H1 (cell line): Measurements from ENCODE around the gene CCNG2. TPM values are rescaled to one million over a fixed set of nuclear protein-coding genes. Genes with fewer than 3 reads are reported as not detected.

Experiments used
- ASH2L ChIP-seq: fragments of 200-600, 300-600 bp; sonication (generic); IDR thresholded peaks from one replicate; pipeline ENCODE4 v1.7.1; 2017; ENCODE audit warnings: low read length
- EGR1 ChIP-seq: IDR thresholded peaks from 2 replicates; pipeline ENCODE4 v1.6.1; 2011; ENCODE audit warnings: low read depth, low read length, borderline replicate concordance
- EP300 ChIP-seq, 2 experiments: IDR thresholded peaks; 1 replicate in 1 of 2; 2 replicates in 1 of 2; pipeline ENCODE4 v1.6.1; 2011 to 2012; ENCODE audit warnings: low read depth in 2 of 2, low read length in 2 of 2, mild to moderate bottlenecking in 2 of 2, borderline replicate concordance in 1 of 2, inconsistent platforms in 1 of 2, moderate library complexity in 1 of 2
- EZH2 ChIP-seq: fragments of 200-600 bp; sonication (generic); IDR thresholded peaks from 2 replicates; pipeline ENCODE4 v1.7.1; 2012; ENCODE audit warnings: low read depth, mild to moderate bottlenecking, moderate library complexity, low read length, inconsistent platforms; ENCODE audit not compliant: severe bottlenecking
- HDAC6 ChIP-seq: IDR thresholded peaks from one replicate; pipeline ENCODE4 v1.7.1; 2012; ENCODE audit warnings: low read depth, mild to moderate bottlenecking, inconsistent platforms, low read length, moderate library complexity
- TEAD4 ChIP-seq: IDR thresholded peaks from 2 replicates; pipeline ENCODE4 v1.6.1; 2012; ENCODE audit warnings: low read depth, low read length, inconsistent platforms, mixed read lengths
- polyA plus RNA-seq, 7 experiments: library from polyadenylated mRNA; depleted of rRNA in 3 of 7; stranded (reverse) in 5 of 7; unstranded in 2 of 7; fragments of >200 nt in 5 of 7; fragments of 200-250 nt in 2 of 7; gene quantifications; 1 replicate in 5 of 7; 2 replicates in 1 of 7; 4 replicates in 1 of 7; pipeline versions ENCODE4 v1.2.1 to v1.2.3, GENCODE V29; 2011 to 2013; ENCODE audit warnings: missing spikeins in 2 of 7, mixed read lengths in 2 of 7
- total RNA-seq: library from RNA; stranded (reverse); fragmentation: NEBNext Ultra II Directional; extraction: Animal tissue kit (Norgen Biotek cat#: 25700); gene quantifications from 2 replicates; pipeline ENCODE4 v1.2.1, GENCODE V29; 2021

Gene CCNG2
- total and polyA plus RNA-seq, 2 of the 8 experiments (the other 6 are each of a cell fraction or from before 2014, with no cell fraction given) = 3.5 to 13.9 TPM

DNA sequence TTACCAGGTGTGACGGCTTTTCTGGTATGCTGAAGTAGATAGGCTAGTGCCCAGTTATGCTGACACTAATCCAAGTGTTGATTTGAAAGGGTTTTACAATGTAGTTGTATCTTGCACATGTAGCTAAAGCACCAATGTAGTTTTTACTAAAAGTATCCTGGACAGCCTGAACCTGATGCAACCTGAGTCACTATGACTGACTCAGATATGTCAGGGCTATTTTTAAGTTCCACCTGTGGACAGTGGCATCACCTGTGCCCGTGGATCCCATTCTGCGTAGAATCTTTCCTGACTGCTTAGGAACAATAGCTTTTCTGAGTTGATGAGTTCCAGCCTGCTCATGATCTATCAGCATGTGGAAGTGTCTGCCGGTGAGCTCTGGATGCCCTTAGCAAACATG lies 58.1 kb downstream of the CCNG2 start (continued):
- TF ChIP-seq EP300 (IDR thresholded peaks at IDR 0.05; ENCODE audit: borderline replicate concordance in 1 of 2, low read depth in 2 of 2, low read length in 2 of 2) (no peak), TEAD4 (no peak), EGR1 (no peak), HDAC6 (no peak), ASH2L (no peak), EZH2 (no peak)
- TF ChIP-seq, all 59 proteins: peak for 0
